ENCODE data around the gene DDX1.

DDX1 gene

GRCh38 chr2:15646661-15647060 is 55.0 kb downstream of the DDX1 start:
- no peak for DNase-seq

GRCh38 chr2:15647622-15648590 is 56.2 kb downstream of the DDX1 start:
- DNase-seq: no peak

GRCh38 chr2:15648593-15649525 is 57.2 kb downstream of the DDX1 start:
- no peak for DNase-seq

GRCh38 chr2:15649561-15650255 is 58.0 kb downstream of the DDX1 start:
- DNase-seq: no peak

GRCh38 chr2:15650616-15651366 is 59.1 kb downstream of the DDX1 start:
- DNase-seq: no peak

GRCh38 chr2:15651367-15651727 is 59.7 kb downstream of the DDX1 start:
- DNase-seq: no peak

- no peak for DNase-seq
Measured at GRCh38 chr2:15652252-15652651, 60.6 kb downstream of the DDX1 start.

GRCh38 chr2:15652801-15653200 is 61.1 kb downstream of the DDX1 start:
- no peak for DNase-seq

- no peak for DNase-seq
Measured at GRCh38 chr2:15653806-15654726, 62.4 kb downstream of the DDX1 start.

- DNase-seq: no peak
Measured at GRCh38 chr2:15654727-15655073, 63.0 kb downstream of the DDX1 start.

- no peak for DNase-seq
Measured at GRCh38 chr2:15655123-15655887, 63.6 kb downstream of the DDX1 start.

GRCh38 chr2:15656090-15656489 is 64.4 kb downstream of the DDX1 start:
- DNase-seq: no peak

GRCh38 chr2:15657759-15658158 is 66.1 kb downstream of the DDX1 start:
- DNase-seq: no peak

- DNase-seq: no peak
Measured at GRCh38 chr2:15658911-15659310, 67.2 kb downstream of the DDX1 start.

- no peak for DNase-seq
Measured at GRCh38 chr2:15660491-15661294, 69.0 kb downstream of the DDX1 start.

- no peak for DNase-seq
Measured at GRCh38 chr2:15661295-15661569, 69.6 kb downstream of the DDX1 start.

- no peak for DNase-seq
Measured at GRCh38 chr2:15662026-15662425, 70.4 kb downstream of the DDX1 start.

GRCh38 chr2:15662579-15662978 is 70.9 kb downstream of the DDX1 start:
- no peak for DNase-seq

- no peak for DNase-seq
Measured at GRCh38 chr2:15663802-15664201, 72.1 kb downstream of the DDX1 start.
